ENCODE results near the gene G6PC3. TPM values are rescaled to one million over a fixed set of nuclear protein-coding genes. Genes with fewer than 3 reads are reported as not detected.

The G6PC3 gene
- polyA plus RNA-seq, 1 of the 3 experiments (the other 2 are of a cell fraction) = 166 TPM

DNA sequence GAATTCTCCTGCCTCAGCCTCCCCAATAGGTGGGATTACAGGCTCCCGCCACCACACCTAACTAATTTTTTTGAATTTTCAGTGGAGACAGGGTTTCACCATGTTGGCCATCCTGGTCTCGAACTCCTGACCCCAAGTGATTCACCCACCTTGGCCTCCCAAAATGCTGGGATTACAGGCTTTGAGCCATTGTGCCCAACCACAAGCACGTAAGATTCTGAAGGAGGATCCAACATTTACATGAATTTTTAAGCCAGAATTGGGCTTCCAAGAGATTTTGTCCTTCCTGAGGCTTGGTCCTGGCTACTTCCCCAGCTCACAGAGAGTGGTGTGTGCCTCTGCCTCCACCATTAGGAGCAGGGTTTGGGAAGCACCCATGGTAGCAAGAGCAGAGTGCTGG, 11.1 kb downstream of the G6PC3 start (continued):
- TF ChIP-seq, protein P1, sequence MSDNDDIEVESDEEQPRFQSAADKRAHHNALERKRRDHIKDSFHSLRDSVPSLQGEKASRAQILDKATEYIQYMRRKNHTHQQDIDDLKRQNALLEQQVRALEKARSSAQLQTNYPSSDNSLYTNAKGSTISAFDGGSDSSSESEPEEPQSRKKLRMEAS (IDR thresholded peaks at IDR 0.05; ENCODE audit: low read depth) = no peak

GRCh38 chr17:44082256-44082927, 11.9 kb downstream of the G6PC3 start:
- no peak overlapping the region; a peak in 1 of 4 replicates for H3K27ac ChIP-seq (ENCODE audit: low read depth in 2 of 2, low read length in 1 of 2)
- no peak overlapping the region for H2AFZ ChIP-seq (ENCODE audit: low read depth)
- no peaks in the 10 kb centered on the region for H3K79me2 ChIP-seq (ENCODE audit: insufficient read depth)
- TF ChIP-seq EZH2phosphoT487 (IDR thresholded peaks at IDR 0.05; ENCODE audit: borderline replicate concordance, low read depth) (no peak), SIN3A (IDR thresholded peaks at IDR 0.05; ENCODE audit: borderline replicate concordance, low read depth, low read length) (no peak), PBX3 (IDR thresholded peaks at IDR 0.05) (no peak)
- H3K27me3 ChIP-seq (ENCODE audit: insufficient read depth) = no peaks in the 10 kb centered on the region
- H3K36me3 ChIP-seq (replicated peaks in 1 of 2; ENCODE audit: control insufficient read depth in 1 of 2, insufficient read depth in 2 of 2, low read length in 1 of 2) = peaks cover 12 to 27% of the 10 kb centered on the region in 2 experiments
- WGBS (ENCODE audit: low lambda C conversion rate) = 88% methylated on average over 19 of the region's 21 CpGs
- H3K4me2 ChIP-seq = no peak overlapping the region
- no peaks in the 10 kb centered on the region for H3K9me3 ChIP-seq
- peak; percentile 14 for DNase-seq
- H3F3A ChIP-seq (replicated peaks; ENCODE audit: insufficient read depth) = peaks cover 14% of the 10 kb centered on the region
- no peaks in the 10 kb centered on the region for H4K20me1 ChIP-seq (ENCODE audit: insufficient read depth)
- H3K9me2 ChIP-seq = no peaks in the 10 kb centered on the region
- POLR2A ChIA-PET = interaction anchor here (1.2 kb wide), 1 partner anchor 24 kb away, joined by 3 read pairs; no protein-coding TSS in a partner anchor
- no peak overlapping the region for H3K4me3 ChIP-seq (ENCODE audit: low read depth in 2 of 2, low read length in 1 of 2)
- H3K4me1 ChIP-seq (ENCODE audit: control insufficient read depth in 1 of 2, insufficient read depth in 2 of 2, low read depth in 1 of 2, low read length in 1 of 2) = peaks cover 10 to 13% of the 10 kb centered on the region in 2 experiments; a peak in 3 of 4 replicates
- CTCF ChIA-PET = interaction anchor here (1.2 to 3.8 kb wide), 6 partner anchors 11 to 86 kb away, joined by 3 to 19 read pairs (median 4); partner anchors contain the start of gene LSM12
- no peak overlapping the region for H3K9ac ChIP-seq

DNA sequence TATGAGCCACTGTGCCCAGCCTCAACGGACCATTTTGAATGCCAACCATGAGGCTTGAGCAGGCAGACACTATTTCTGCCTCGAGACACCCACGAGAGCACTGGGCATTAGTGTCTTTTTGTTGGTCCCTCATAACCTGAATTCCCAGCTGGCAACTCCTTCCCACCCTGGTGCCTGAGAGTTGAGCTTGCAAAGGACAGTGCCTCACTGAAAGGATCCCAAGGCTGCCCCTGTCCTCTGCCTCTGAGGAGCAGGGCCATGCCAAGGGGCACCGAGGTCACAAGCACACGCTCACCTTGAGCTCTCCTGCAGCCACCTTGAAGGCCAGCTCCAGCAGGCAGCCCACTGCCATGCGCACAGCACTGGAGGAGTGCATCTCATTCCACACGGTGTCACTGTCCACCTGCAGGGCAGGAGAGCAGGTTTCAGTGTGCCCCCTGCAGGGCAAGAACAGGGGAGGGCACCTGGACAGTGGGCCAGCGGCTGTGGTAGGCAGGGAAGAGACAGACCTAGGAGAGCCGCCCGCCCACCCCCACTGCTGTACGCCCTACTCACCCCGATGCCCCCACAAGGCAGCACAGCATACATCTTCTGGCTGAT, 12.8 kb downstream of the G6PC3 start:
- H4K20me1 ChIP-seq (ENCODE audit: insufficient read depth) = no peaks in the 10 kb centered on the region
- TF ChIP-seq SMC3 (IDR thresholded peaks at IDR 0.05; ENCODE audit: low read depth, low read length) = peak; percentile 26; the same call in 1 of the 2 replicates
- no peak for TF ChIP-seq EP300 (IDR thresholded peaks at IDR 0.05; ENCODE audit: borderline replicate concordance in 1 of 2, low read depth in 1 of 2, low read length in 1 of 2)
- TF ChIP-seq GABPA (IDR thresholded peaks at IDR 0.05; ENCODE audit: low read depth) = no peak
- TF ChIP-seq CHD2 (IDR thresholded peaks at IDR 0.05; ENCODE audit: low read length, partially characterized antibody) = no peak
- TF ChIP-seq FOXJ3 (CRISPR knock-in tag; IDR thresholded peaks at IDR 0.05) = no peak
- no peak for TF ChIP-seq ELF1 (IDR thresholded peaks at IDR 0.05)
- TF ChIP-seq RAD21 (IDR thresholded peaks at IDR 0.05; ENCODE audit: low read length) = peak; percentile 54
- TF ChIP-seq, protein P2, sequence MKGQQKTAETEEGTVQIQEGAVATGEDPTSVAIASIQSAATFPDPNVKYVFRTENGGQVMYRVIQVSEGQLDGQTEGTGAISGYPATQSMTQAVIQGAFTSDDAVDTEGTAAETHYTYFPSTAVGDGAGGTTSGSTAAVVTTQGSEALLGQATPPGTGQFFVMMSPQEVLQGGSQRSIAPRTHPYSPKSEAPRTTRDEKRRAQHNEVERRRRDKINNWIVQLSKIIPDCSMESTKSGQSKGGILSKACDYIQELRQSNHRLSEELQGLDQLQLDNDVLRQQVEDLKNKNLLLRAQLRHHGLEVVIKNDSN (IDR thresholded peaks at IDR 0.05; ENCODE audit: borderline replicate concordance, low read depth) = no peak
- TF ChIP-seq, protein P3, sequence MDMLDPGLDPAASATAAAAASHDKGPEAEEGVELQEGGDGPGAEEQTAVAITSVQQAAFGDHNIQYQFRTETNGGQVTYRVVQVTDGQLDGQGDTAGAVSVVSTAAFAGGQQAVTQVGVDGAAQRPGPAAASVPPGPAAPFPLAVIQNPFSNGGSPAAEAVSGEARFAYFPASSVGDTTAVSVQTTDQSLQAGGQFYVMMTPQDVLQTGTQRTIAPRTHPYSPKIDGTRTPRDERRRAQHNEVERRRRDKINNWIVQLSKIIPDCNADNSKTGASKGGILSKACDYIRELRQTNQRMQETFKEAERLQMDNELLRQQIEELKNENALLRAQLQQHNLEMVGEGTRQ (IDR thresholded peaks at IDR 0.05; ENCODE audit: borderline replicate concordance, low read depth, low read length) = no peak
- TF ChIP-seq CTCF (IDR thresholded peaks at IDR 0.05) = peak; percentile 25; the same call in 1 of the 2 replicates
- H3F3A ChIP-seq (replicated peaks; ENCODE audit: insufficient read depth) = peaks cover 16% of the 10 kb centered on the region
- no peaks in the 10 kb centered on the region for H3K9me2 ChIP-seq
- no peak overlapping the region for H3K9ac ChIP-seq
- H3K4me3 ChIP-seq (ENCODE audit: low read depth in 2 of 2, low read length in 1 of 2) = no peak overlapping the region
- H3K4me2 ChIP-seq = no peak overlapping the region
- no peaks in the 10 kb centered on the region for H3K27me3 ChIP-seq (ENCODE audit: insufficient read depth)
- H3K27ac ChIP-seq (ENCODE audit: low read depth in 2 of 2, low read length in 1 of 2) = no peak overlapping the region
- POLR2A ChIA-PET = interaction anchor here (1.2 to 1.3 kb wide), 3 partner anchors 12 to 85 kb away, joined by 3 to 6 read pairs (median 4); no protein-coding TSS in a partner anchor
- DNase-seq = peak; percentile 50
- H2AFZ ChIP-seq (ENCODE audit: low read depth) = no peak overlapping the region
- H3K4me1 ChIP-seq (ENCODE audit: control insufficient read depth in 1 of 2, insufficient read depth in 2 of 2, low read depth in 1 of 2, low read length in 1 of 2) = peaks cover 12 to 15% of the 10 kb centered on the region in 2 experiments; a peak in 3 of 4 replicates
- H3K79me2 ChIP-seq (ENCODE audit: insufficient read depth) = no peaks in the 10 kb centered on the region
- CTCF ChIA-PET = interaction anchor here (0.6 to 3.8 kb wide), 23 partner anchors 9 to 268 kb away, joined by 3 to 20 read pairs (median 4); partner anchors contain the start of genes ASB16 and LSM12
- H3K9me3 ChIP-seq = no peaks in the 10 kb centered on the region
- WGBS (ENCODE audit: low lambda C conversion rate) = 84% methylated on average over 11 of the region's 12 CpGs
- H3K36me3 ChIP-seq (replicated peaks in 1 of 2; ENCODE audit: control insufficient read depth in 1 of 2, insufficient read depth in 2 of 2, low read length in 1 of 2) = peaks cover 12 to 21% of the 10 kb centered on the region in 2 experiments
